Choroid plexus epithelial cell (primary cell): ENCODE data around the gene VIL1.

Experiments used
- DNase-seq: peaks from one replicate; pipeline ENCODE4 v3.0.0-alpha.2; 2010; ENCODE audit warnings: low read depth
- H3K4me3 ChIP-seq: 2 replicates; pipeline ENCODE4 v1.5.1; 2011; ENCODE audit warnings: low read depth, mild to moderate bottlenecking, control low read depth, low read length, moderate library complexity
- CTCF ChIP-seq: conservative IDR thresholded peaks from 2 replicates; pipeline ENCODE4 v1.5.1; 2011; ENCODE audit warnings: low read depth, mild to moderate bottlenecking, control low read depth, inconsistent platforms, low read length, moderate library complexity

The VIL1 gene

GRCh38 chr2:218389333-218390150, 29.4 kb upstream of the VIL1 start:
- H3K4me3 ChIP-seq, result no peak overlapping the region
- no peak for DNase-seq
- TF ChIP-seq CTCF, result no peak

GRCh38 chr2:218391202-218391601, 27.7 kb upstream of the VIL1 start:
- H3K4me3 ChIP-seq, result no peak overlapping the region
- no peak for TF ChIP-seq CTCF
- DNase-seq, result no peak

GRCh38 chr2:218392459-218392858, 26.5 kb upstream of the VIL1 start:
- TF ChIP-seq CTCF, result no peak
- H3K4me3 ChIP-seq, result no peak overlapping the region
- no peak for DNase-seq

- no peak for TF ChIP-seq CTCF
- no peak for DNase-seq
- no peak overlapping the region for H3K4me3 ChIP-seq
Measured at GRCh38 chr2:218392891-218393462, 25.9 kb upstream of the VIL1 start.

- no peak for TF ChIP-seq CTCF
- H3K4me3 ChIP-seq, result no peak overlapping the region
- no peak for DNase-seq
Measured at GRCh38 chr2:218393750-218394290, 25.1 kb upstream of the VIL1 start.

GRCh38 chr2:218394298-218395089, 24.4 kb upstream of the VIL1 start:
- peak; percentile 31 for DNase-seq
- no peak for TF ChIP-seq CTCF

More at GRCh38 chr2:218394298-218395089, 24.4 kb upstream of the VIL1 start:
- H3K4me3 ChIP-seq, result no peak overlapping the region
